ENCODE results near the gene RFXAP.

- no peak for TF ChIP-seq POLR2A (IDR thresholded peaks at IDR 0.05; ENCODE audit: low read length)
- no peak for TF ChIP-seq GATA1 (IDR thresholded peaks at IDR 0.05; ENCODE audit: low read depth, low read length)
Measured at GRCh38 chr13:36783890-36784289, 35.1 kb upstream of the RFXAP start.
